Measurements from ENCODE around the gene PADI4.

The PADI4 gene

DNA sequence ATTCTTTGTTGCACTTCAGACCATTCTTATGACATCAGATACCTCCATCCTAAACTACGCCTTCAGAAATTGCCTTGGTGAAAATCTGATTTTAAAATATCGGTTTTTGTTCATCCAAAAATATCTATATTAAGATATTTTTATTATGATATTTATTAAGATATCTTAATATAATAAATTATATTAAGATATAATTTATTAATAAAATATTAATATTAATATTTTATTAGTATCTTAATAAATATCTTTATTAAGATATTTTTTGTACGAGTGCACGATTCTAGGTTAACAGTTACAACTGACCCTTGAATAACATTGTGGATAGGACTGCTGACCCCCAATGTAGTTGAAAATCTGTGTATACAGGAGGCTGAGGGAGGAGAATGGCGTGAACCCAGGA is 20.9 kb downstream of the PADI4 start:
- TF ChIP-seq, protein P1, sequence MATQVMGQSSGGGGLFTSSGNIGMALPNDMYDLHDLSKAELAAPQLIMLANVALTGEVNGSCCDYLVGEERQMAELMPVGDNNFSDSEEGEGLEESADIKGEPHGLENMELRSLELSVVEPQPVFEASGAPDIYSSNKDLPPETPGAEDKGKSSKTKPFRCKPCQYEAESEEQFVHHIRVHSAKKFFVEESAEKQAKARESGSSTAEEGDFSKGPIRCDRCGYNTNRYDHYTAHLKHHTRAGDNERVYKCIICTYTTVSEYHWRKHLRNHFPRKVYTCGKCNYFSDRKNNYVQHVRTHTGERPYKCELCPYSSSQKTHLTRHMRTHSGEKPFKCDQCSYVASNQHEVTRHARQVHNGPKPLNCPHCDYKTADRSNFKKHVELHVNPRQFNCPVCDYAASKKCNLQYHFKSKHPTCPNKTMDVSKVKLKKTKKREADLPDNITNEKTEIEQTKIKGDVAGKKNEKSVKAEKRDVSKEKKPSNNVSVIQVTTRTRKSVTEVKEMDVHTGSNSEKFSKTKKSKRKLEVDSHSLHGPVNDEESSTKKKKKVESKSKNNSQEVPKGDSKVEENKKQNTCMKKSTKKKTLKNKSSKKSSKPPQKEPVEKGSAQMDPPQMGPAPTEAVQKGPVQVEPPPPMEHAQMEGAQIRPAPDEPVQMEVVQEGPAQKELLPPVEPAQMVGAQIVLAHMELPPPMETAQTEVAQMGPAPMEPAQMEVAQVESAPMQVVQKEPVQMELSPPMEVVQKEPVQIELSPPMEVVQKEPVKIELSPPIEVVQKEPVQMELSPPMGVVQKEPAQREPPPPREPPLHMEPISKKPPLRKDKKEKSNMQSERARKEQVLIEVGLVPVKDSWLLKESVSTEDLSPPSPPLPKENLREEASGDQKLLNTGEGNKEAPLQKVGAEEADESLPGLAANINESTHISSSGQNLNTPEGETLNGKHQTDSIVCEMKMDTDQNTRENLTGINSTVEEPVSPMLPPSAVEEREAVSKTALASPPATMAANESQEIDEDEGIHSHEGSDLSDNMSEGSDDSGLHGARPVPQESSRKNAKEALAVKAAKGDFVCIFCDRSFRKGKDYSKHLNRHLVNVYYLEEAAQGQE (IDR thresholded peaks at IDR 0.05; ENCODE audit: low read depth): no peak
- TF ChIP-seq MAX (IDR thresholded peaks at IDR 0.05): no peak
- no peak for TF ChIP-seq EP300 (IDR thresholded peaks at IDR 0.05; ENCODE audit: borderline replicate concordance)
- TF ChIP-seq, protein P2, sequence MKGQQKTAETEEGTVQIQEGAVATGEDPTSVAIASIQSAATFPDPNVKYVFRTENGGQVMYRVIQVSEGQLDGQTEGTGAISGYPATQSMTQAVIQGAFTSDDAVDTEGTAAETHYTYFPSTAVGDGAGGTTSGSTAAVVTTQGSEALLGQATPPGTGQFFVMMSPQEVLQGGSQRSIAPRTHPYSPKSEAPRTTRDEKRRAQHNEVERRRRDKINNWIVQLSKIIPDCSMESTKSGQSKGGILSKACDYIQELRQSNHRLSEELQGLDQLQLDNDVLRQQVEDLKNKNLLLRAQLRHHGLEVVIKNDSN (IDR thresholded peaks at IDR 0.05): no peak
- no peak for TF ChIP-seq YY1 (IDR thresholded peaks at IDR 0.05; ENCODE audit: low read depth)
- TF ChIP-seq CEBPB (IDR thresholded peaks at IDR 0.05): no peak
- TF ChIP-seq TAF1 (IDR thresholded peaks at IDR 0.05; ENCODE audit: low read depth): no peak
- TF ChIP-seq NFIC (IDR thresholded peaks at IDR 0.05): no peak

DNA sequence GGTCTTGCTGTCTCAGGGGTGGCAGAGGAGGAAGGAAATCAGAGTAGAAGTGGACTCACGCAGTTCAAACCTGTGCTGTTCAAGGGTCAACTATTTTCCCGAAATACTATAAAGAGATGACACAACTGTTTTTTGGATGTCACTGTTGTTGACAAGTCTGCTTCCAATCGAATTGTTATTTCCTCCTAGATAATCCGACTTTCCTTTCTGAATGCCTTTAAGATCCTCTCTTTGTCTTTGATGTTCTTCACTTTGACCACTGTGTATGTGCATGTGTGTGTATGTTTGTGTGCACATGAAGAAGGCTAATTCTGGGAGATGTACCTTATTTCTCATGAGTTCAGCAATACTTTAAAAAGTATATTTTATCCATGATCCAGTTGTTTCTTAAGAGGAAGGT is 21.6 kb downstream of the PADI4 start:
- TF ChIP-seq ZBTB7A (IDR thresholded peaks at IDR 0.05; ENCODE audit: low read depth) (no peak), TAF1 (IDR thresholded peaks at IDR 0.05; ENCODE audit: low read depth) (no peak), YY1 (IDR thresholded peaks at IDR 0.05; ENCODE audit: low read depth) (no peak), RAD21 (IDR thresholded peaks at IDR 0.05; ENCODE audit: low read depth) (no peak), CEBPB (IDR thresholded peaks at IDR 0.05) (no peak), FOXM1 (IDR thresholded peaks at IDR 0.05; ENCODE audit: borderline replicate concordance, low read depth) (no peak), EGR1 (IDR thresholded peaks at IDR 0.05) (no peak), MAX (IDR thresholded peaks at IDR 0.05) (no peak), NFIC (IDR thresholded peaks at IDR 0.05) (no peak), TEAD4 (IDR thresholded peaks at IDR 0.05) (no peak)
- TF ChIP-seq, protein P1 (IDR thresholded peaks at IDR 0.05; ENCODE audit: low read depth): no peak
- TF ChIP-seq, protein P2 (IDR thresholded peaks at IDR 0.05): no peak

GRCh38 chr1:17330856-17331255 is 22.9 kb downstream of the PADI4 start:
- TF ChIP-seq, protein P1 (IDR thresholded peaks at IDR 0.05; ENCODE audit: low read depth): no peak
- TF ChIP-seq NFIC (IDR thresholded peaks at IDR 0.05): no peak
- TF ChIP-seq CREB1 (IDR thresholded peaks at IDR 0.05; ENCODE audit: low read depth): no peak
- no peak for TF ChIP-seq EP300 (IDR thresholded peaks at IDR 0.05; ENCODE audit: borderline replicate concordance)
- no peak for TF ChIP-seq TAF1 (IDR thresholded peaks at IDR 0.05; ENCODE audit: low read depth)
- no peak for TF ChIP-seq EGR1 (IDR thresholded peaks at IDR 0.05)
- no peak for TF ChIP-seq FOXM1 (IDR thresholded peaks at IDR 0.05; ENCODE audit: borderline replicate concordance, low read depth)
- no peak for TF ChIP-seq MAX (IDR thresholded peaks at IDR 0.05)
- TF ChIP-seq, protein P2 (IDR thresholded peaks at IDR 0.05): no peak
- no peak for TF ChIP-seq YY1 (IDR thresholded peaks at IDR 0.05; ENCODE audit: low read depth)
- TF ChIP-seq CEBPB (IDR thresholded peaks at IDR 0.05): no peak
- no peak for TF ChIP-seq TCF12 (IDR thresholded peaks at IDR 0.05; ENCODE audit: low read depth)
- no peak for TF ChIP-seq RAD21 (IDR thresholded peaks at IDR 0.05; ENCODE audit: low read depth)
- no peak for TF ChIP-seq ZBTB7A (IDR thresholded peaks at IDR 0.05; ENCODE audit: low read depth)
- no peak for TF ChIP-seq TEAD4 (IDR thresholded peaks at IDR 0.05)

- TF ChIP-seq, protein P2 (IDR thresholded peaks at IDR 0.05): no peak
- TF ChIP-seq MAX (IDR thresholded peaks at IDR 0.05) (no peak), TCF12 (IDR thresholded peaks at IDR 0.05; ENCODE audit: low read depth) (no peak)
Measured at GRCh38 chr1:17333081-17333480, 25.1 kb downstream of the PADI4 start.
